Ishikawa (cell line): ENCODE data around the gene CD83.

Experiments used
- CEBPB ChIP-seq: IDR thresholded peaks from 2 replicates; pipeline ENCODE4 v1.6.1; 2012
- CREB1 ChIP-seq: IDR thresholded peaks from 2 replicates; pipeline ENCODE4 v1.6.1; 2012; ENCODE audit warnings: low read depth
- EGR1 ChIP-seq: IDR thresholded peaks from 2 replicates; pipeline ENCODE4 v1.6.1; 2012
- EP300 ChIP-seq: IDR thresholded peaks from 2 replicates; pipeline ENCODE4 v1.6.1; 2012; ENCODE audit warnings: borderline replicate concordance
- FOXM1 ChIP-seq: IDR thresholded peaks from 2 replicates; pipeline ENCODE4 v1.6.1; 2012; ENCODE audit warnings: low read depth, borderline replicate concordance
- MAX ChIP-seq: IDR thresholded peaks from 2 replicates; pipeline ENCODE4 v1.6.1; 2012
- NFIC ChIP-seq: IDR thresholded peaks from 2 replicates; pipeline ENCODE4 v1.6.1; 2012
- RAD21 ChIP-seq: IDR thresholded peaks from 2 replicates; pipeline ENCODE4 v1.6.1; 2012; ENCODE audit warnings: low read depth
- REST ChIP-seq: IDR thresholded peaks from 2 replicates; pipeline ENCODE4 v1.6.1; 2012; ENCODE audit warnings: low read depth, mild to moderate bottlenecking
- TAF1 ChIP-seq: IDR thresholded peaks from 2 replicates; pipeline ENCODE4 v1.6.1; 2012; ENCODE audit warnings: low read depth, mild to moderate bottlenecking
- TCF12 ChIP-seq: IDR thresholded peaks from 2 replicates; pipeline ENCODE4 v1.6.1; 2012; ENCODE audit warnings: low read depth
- TEAD4 ChIP-seq: IDR thresholded peaks from 2 replicates; pipeline ENCODE4 v1.6.1; 2012
- USF1 ChIP-seq: IDR thresholded peaks from 2 replicates; pipeline ENCODE4 v1.6.1; 2012
- YY1 ChIP-seq: IDR thresholded peaks from 2 replicates; pipeline ENCODE4 v1.6.1; 2012; ENCODE audit warnings: low read depth
- ZBTB7A ChIP-seq: IDR thresholded peaks from 2 replicates; pipeline ENCODE4 v1.6.1; 2012; ENCODE audit warnings: low read depth

Gene CD83

GRCh38 chr6:14105547-14105946, 12.0 kb upstream of the CD83 start:
- no peak for TF ChIP-seq FOXM1
- TF ChIP-seq TCF12 = no peak
- no peak for TF ChIP-seq ZBTB7A
- TF ChIP-seq TEAD4 = no peak
- no peak for TF ChIP-seq YY1
- no peak for TF ChIP-seq USF1
- no peak for TF ChIP-seq CEBPB
- TF ChIP-seq EGR1 = no peak
- TF ChIP-seq MAX = no peak
- no peak for TF ChIP-seq EP300
- no peak for TF ChIP-seq RAD21
- no peak for TF ChIP-seq NFIC
- no peak for TF ChIP-seq REST
- no peak for TF ChIP-seq CREB1
- no peak for TF ChIP-seq TAF1

GRCh38 chr6:14107000-14107399, 10.6 kb upstream of the CD83 start:
- TF ChIP-seq NFIC (no peak), YY1 (no peak), TCF12 (no peak), EP300 (no peak), RAD21 (no peak), REST (no peak), MAX (no peak), FOXM1 (no peak), EGR1 (no peak), TAF1 (no peak), TEAD4 (no peak), CEBPB (no peak)

GRCh38 chr6:14107711-14108494, 9.7 kb upstream of the CD83 start:
- no peak for TF ChIP-seq TEAD4
- TF ChIP-seq YY1 = no peak
- no peak for TF ChIP-seq TAF1
- no peak for TF ChIP-seq NFIC
- TF ChIP-seq TCF12 = no peak
- TF ChIP-seq EGR1 = no peak
- TF ChIP-seq MAX = no peak
- no peak for TF ChIP-seq CEBPB
- TF ChIP-seq RAD21 = no peak
- no peak for TF ChIP-seq EP300
- no peak for TF ChIP-seq REST
- TF ChIP-seq FOXM1 = no peak
- TF ChIP-seq USF1 = no peak
- no peak for TF ChIP-seq ZBTB7A
